Measurements from ENCODE around the gene ANGPTL4. TPM values are rescaled to one million over a fixed set of nuclear protein-coding genes. Genes with fewer than 3 reads are reported as not detected.
A peak's percentile ranks its signal among the peaks of the same experiment; 100 is the strongest.

The ANGPTL4 gene
- total RNA-seq, 5 donors from 2014 or later (not counting 1 experiment from before 2014, with no cell fraction given): 0.18 to 0.19 TPM; not detected in 3

GRCh38 chr19:8320564-8321066 is 43.3 kb upstream of the ANGPTL4 start:
- Histone ChIP-seq H3K4me1 (ENCODE audit: control insufficient read depth in 1 of 2, extremely low read depth in 1 of 2, insufficient read depth in 2 of 2, low read length in 2 of 2) (peaks cover 16 to 49% of the 10 kb centered on the region in 2 experiments), H3K27ac (ENCODE audit: low read length) (peak overlapping the region; percentile 88), H3K4me3 (ENCODE audit: control insufficient read depth in 1 of 2, extremely low read depth in 1 of 2, low read length in 1 of 2) (peak overlapping the region; percentile 78 to 94), H3K27me3 (replicated peaks in 1 of 2; ENCODE audit: control insufficient read depth in 2 of 2, extremely low read depth in 1 of 2, insufficient read depth in 2 of 2, low read length in 1 of 2) (no peaks in the 10 kb centered on the region), H3K36me3 (ENCODE audit: control insufficient read depth in 2 of 2, extremely low read depth in 1 of 2, insufficient read depth in 1 of 2, low read length in 1 of 2) (peaks cover 7 to 28% of the 10 kb centered on the region in 2 donors), H3K9me3 (no peaks in the 10 kb centered on the region)
- H3K36me3 Mint-ChIP-seq: peaks cover 4% of the 10 kb centered on the region
- H3K27ac Mint-ChIP-seq: peak overlapping the region; percentile 95 to 97
- 2% methylated on average over 15 of the region's 16 CpGs for WGBS (ENCODE audit: insufficient coverage)
- no peaks in the 10 kb centered on the region for H3K27me3 Mint-ChIP-seq
- H3K4me1 Mint-ChIP-seq: peaks cover 31 to 43% (median 38%) of the 10 kb centered on the region in 3 donors
- DNase-seq (peak in 1 of 35 experiments; percentile 6), ATAC-seq (replicated peaks in 1 of 4) (peak; percentile 0 to 12 (median 6))
- ChIA-PET POLR2A (interaction anchor here in 1 of 2 donors (0.6 kb wide), 1 partner anchor 1446 kb away, joined by 3 read pairs; no protein-coding TSS in a partner anchor), CTCF (interaction anchor here in 1 of 2 donors (0.6 to 1.2 kb wide), 2 partner anchors 377 to 400 kb away, joined by 4 read pairs; partner anchors contain the start of gene TIMM44)
- no peaks in the 10 kb centered on the region for H3K9me3 Mint-ChIP-seq
- H3K4me3 Mint-ChIP-seq: peak overlapping the region; percentile 92 to 97 (median 94)

GRCh38 chr19:8321067-8321985 is 42.6 kb upstream of the ANGPTL4 start, which contains the start of the genes NDUFA7 and RPS28:
Gene NDUFA7, minus strand, starts transcription at chr19:8321375. Its CDS starts 17 bp downstream, at chr19:8321358.
Gene RPS28, plus strand, starts transcription at chr19:8321496. Its CDS starts 35 bp downstream, at chr19:8321531.
- peaks cover 16 to 49% of the 10 kb centered on the region in 2 experiments for H3K4me1 ChIP-seq (ENCODE audit: control insufficient read depth in 1 of 2, extremely low read depth in 1 of 2, insufficient read depth in 2 of 2, low read length in 2 of 2)
- Mint-ChIP-seq H3K27ac (peak within 1 kb of the TSS; percentile 95 to 97), H3K4me1 (peaks cover 31 to 42% (median 38%) of the 10 kb centered on the region in 3 donors), H3K27me3 (no peaks in the 10 kb centered on the region), H3K36me3 (peaks cover 3% of the 10 kb centered on the region), H3K4me3 (peak within 1 kb of the TSS; percentile 92 to 97 (median 94)), H3K9me3 (no peaks in the 10 kb centered on the region)
- WGBS (ENCODE audit: insufficient coverage): under 1% methylated on average over 69 of the region's 72 CpGs
- no peaks in the 10 kb centered on the region for H3K9me3 ChIP-seq
- ATAC-seq (replicated peaks in 1 of 4): peak; percentile 92 to 97 (median 96)
- CTCF ChIA-PET: interaction anchor here (0.6 to 1.2 kb wide), 4 partner anchors 20 to 401 kb away, joined by 3 to 4 read pairs (median 4); partner anchors contain the start of gene TIMM44 (in 1 of the 2)
- H3K27ac ChIP-seq (ENCODE audit: low read length): peak within 1 kb of the TSS; percentile 88
- peak; percentile 91 to 99 (median 96) for DNase-seq
- H3K36me3 ChIP-seq (ENCODE audit: control insufficient read depth in 2 of 2, extremely low read depth in 1 of 2, insufficient read depth in 1 of 2, low read length in 1 of 2): peaks cover 7 to 24% of the 10 kb centered on the region in 2 donors
- no peaks in the 10 kb centered on the region for H3K27me3 ChIP-seq (replicated peaks in 1 of 2; ENCODE audit: control insufficient read depth in 2 of 2, extremely low read depth in 1 of 2, insufficient read depth in 2 of 2, low read length in 1 of 2)
- POLR2A ChIA-PET: no interaction called here
- H3K4me3 ChIP-seq (ENCODE audit: control insufficient read depth in 1 of 2, extremely low read depth in 1 of 2, low read length in 1 of 2): peak within 1 kb of the TSS; percentile 94 to 99

- no peaks in the 10 kb centered on the region for H3K27me3 Mint-ChIP-seq
- Histone ChIP-seq H3K36me3 (ENCODE audit: control insufficient read depth in 2 of 2, extremely low read depth in 1 of 2, insufficient read depth in 1 of 2, low read length in 1 of 2) (peaks cover 7 to 20% of the 10 kb centered on the region in 2 donors), H3K4me3 (ENCODE audit: control insufficient read depth in 1 of 2, extremely low read depth in 1 of 2, low read length in 1 of 2) (peak overlapping the region; percentile 94 to 99), H3K27me3 (replicated peaks in 1 of 2; ENCODE audit: control insufficient read depth in 2 of 2, extremely low read depth in 1 of 2, insufficient read depth in 2 of 2, low read length in 1 of 2) (no peaks in the 10 kb centered on the region), H3K4me1 (ENCODE audit: control insufficient read depth in 1 of 2, extremely low read depth in 1 of 2, insufficient read depth in 2 of 2, low read length in 2 of 2) (peaks cover 16 to 43% of the 10 kb centered on the region in 2 experiments), H3K9me3 (no peaks in the 10 kb centered on the region), H3K27ac (ENCODE audit: low read length) (peak overlapping the region; percentile 42)
- peak overlapping the region; percentile 92 to 97 (median 94) for H3K4me3 Mint-ChIP-seq
- ChIA-PET CTCF (interaction anchor here (1.0 to 1.1 kb wide), 2 partner anchors 19 to 69 kb away, joined by 3 to 4 read pairs; no protein-coding TSS in a partner anchor), POLR2A (no interaction called here)
- H3K27ac Mint-ChIP-seq: peak overlapping the region; percentile 95 to 97
- WGBS (ENCODE audit: insufficient coverage): 12% methylated on average over 19 of the region's 30 CpGs
- DNase-seq (no peak), ATAC-seq (replicated peaks in 1 of 4) (no peak)
- no peaks in the 10 kb centered on the region for H3K9me3 Mint-ChIP-seq
- H3K36me3 Mint-ChIP-seq: peaks cover 3% of the 10 kb centered on the region
- H3K4me1 Mint-ChIP-seq: peaks cover 31 to 42% (median 38%) of the 10 kb centered on the region in 3 donors
These were observed 41.8 kb upstream of the ANGPTL4 start for GRCh38 chr19:8321986-8322637.

GRCh38 chr19:8322638-8322997 is 41.3 kb upstream of the ANGPTL4 start:
- Histone ChIP-seq H3K27me3 (replicated peaks in 1 of 2; ENCODE audit: control insufficient read depth in 2 of 2, extremely low read depth in 1 of 2, insufficient read depth in 2 of 2, low read length in 1 of 2) (peaks cover 0 to 2% of the 10 kb centered on the region in 2 experiments), H3K4me1 (ENCODE audit: control insufficient read depth in 1 of 2, extremely low read depth in 1 of 2, insufficient read depth in 2 of 2, low read length in 2 of 2) (peaks cover 16 to 42% of the 10 kb centered on the region in 2 experiments), H3K36me3 (ENCODE audit: control insufficient read depth in 2 of 2, extremely low read depth in 1 of 2, insufficient read depth in 1 of 2, low read length in 1 of 2) (peaks cover 7 to 20% of the 10 kb centered on the region in 2 donors), H3K4me3 (ENCODE audit: control insufficient read depth in 1 of 2, extremely low read depth in 1 of 2, low read length in 1 of 2) (peak overlapping the region; percentile 94 to 99), H3K27ac (ENCODE audit: low read length) (peak overlapping the region; percentile 18), H3K9me3 (no peaks in the 10 kb centered on the region)
- Mint-ChIP-seq H3K27me3 (no peaks in the 10 kb centered on the region), H3K4me3 (peak overlapping the region; percentile 92 to 97 (median 94)), H3K27ac (no peak overlapping the region), H3K36me3 (no peaks in the 10 kb centered on the region), H3K4me1 (peaks cover 31 to 42% (median 36%) of the 10 kb centered on the region in 3 donors), H3K9me3 (no peaks in the 10 kb centered on the region)
- ChIA-PET POLR2A (interaction anchor here in 1 of 2 donors (0.5 kb wide), 1 partner anchor 317 kb away, joined by 3 read pairs; no protein-coding TSS in a partner anchor), CTCF (interaction anchor here in 1 of 2 donors (1.1 kb wide), 1 partner anchor 70 kb away, joined by 4 read pairs; no protein-coding TSS in a partner anchor)
- DNase-seq (no peak), ATAC-seq (replicated peaks in 1 of 4) (no peak)
- 58% methylated on average over 4 of the region's 7 CpGs for WGBS (ENCODE audit: insufficient coverage)

- no peak for DNase-seq
- H3K9me3 Mint-ChIP-seq: no peaks in the 10 kb centered on the region
- Histone ChIP-seq H3K27ac (ENCODE audit: low read length) (no peak overlapping the region), H3K27me3 (replicated peaks in 1 of 2; ENCODE audit: control insufficient read depth in 2 of 2, extremely low read depth in 1 of 2, insufficient read depth in 2 of 2, low read length in 1 of 2) (peaks cover 0 to 5% of the 10 kb centered on the region in 2 experiments), H3K36me3 (ENCODE audit: control insufficient read depth in 2 of 2, extremely low read depth in 1 of 2, insufficient read depth in 1 of 2, low read length in 1 of 2) (peaks cover 7 to 20% of the 10 kb centered on the region in 2 donors), H3K9me3 (no peaks in the 10 kb centered on the region), H3K4me3 (ENCODE audit: control insufficient read depth in 1 of 2, extremely low read depth in 1 of 2, low read length in 1 of 2) (no peak overlapping the region), H3K4me1 (ENCODE audit: control insufficient read depth in 1 of 2, extremely low read depth in 1 of 2, insufficient read depth in 2 of 2, low read length in 2 of 2) (peaks cover 16 to 42% of the 10 kb centered on the region in 2 experiments)
- no peaks in the 10 kb centered on the region for H3K36me3 Mint-ChIP-seq
- CTCF ChIA-PET: no interaction called here
- 100% methylated on average over 1 of the region's 1 CpG for WGBS (ENCODE audit: insufficient coverage)
- POLR2A ChIA-PET: interaction anchor here in 1 of 2 donors (0.5 to 1.0 kb wide), 2 partner anchors 17 to 940 kb away, joined by 4 to 7 read pairs; no protein-coding TSS in a partner anchor
- H3K4me1 Mint-ChIP-seq: peaks cover 31 to 42% (median 36%) of the 10 kb centered on the region in 3 donors
- H3K27me3 Mint-ChIP-seq: no peaks in the 10 kb centered on the region
- no peak overlapping the region for H3K27ac Mint-ChIP-seq
- H3K4me3 Mint-ChIP-seq: peak overlapping the region in 2 of 3 donors; percentile 92 to 97
- no peak for ATAC-seq (replicated peaks in 1 of 4)
These were observed 40.2 kb upstream of the ANGPTL4 start for GRCh38 chr19:8323781-8324185.

All from T-cell (primary cell).